GM23248 (cell line): Measurements from ENCODE around the gene DNAH9. TPM values are rescaled to one million over a fixed set of nuclear protein-coding genes. Genes with fewer than 3 reads are reported as not detected.

Experiments
- DNase-seq: peaks from one replicate; pipeline ENCODE4 v3.0.0-alpha.2; 2015
- H2AFZ ChIP-seq: fragments of 200-600 bp; sonication (generic); 2 replicates; pipeline ENCODE4 v1.6.1; 2016; ENCODE audit warnings: antibody characterized with exemption
- H3F3A ChIP-seq: fragments of 200-600 bp; sonication (generic); 2 replicates; pipeline ENCODE4 v1.6.1; 2016; ENCODE audit warnings: mild to moderate bottlenecking, antibody characterized with exemption, mixed run types; ENCODE audit not compliant: insufficient read depth
- H3K27ac ChIP-seq: fragments of 200-600 bp; sonication (generic); 2 replicates; pipeline ENCODE4 v1.5.1; 2016; ENCODE audit warnings: mild to moderate bottlenecking
- H3K27me3 ChIP-seq: fragments of 200-600 bp; sonication (generic); replicated peaks from 2 replicates; pipeline ENCODE4 v1.6.1; 2016; ENCODE audit warnings: mild to moderate bottlenecking; ENCODE audit not compliant: insufficient read depth
- H3K36me3 ChIP-seq: fragments of 200-600 bp; sonication (generic); 2 replicates; pipeline ENCODE4 v1.6.1; 2016; ENCODE audit warnings: low read depth, mild to moderate bottlenecking
- H3K4me1 ChIP-seq: fragments of 200-600 bp; sonication (generic); 2 replicates; pipeline ENCODE4 v1.6.1; 2016; ENCODE audit warnings: mild to moderate bottlenecking; ENCODE audit not compliant: insufficient read depth
- H3K4me2 ChIP-seq: fragments of 200-600 bp; sonication (generic); one replicate; pipeline ENCODE4 v1.6.1; 2016; ENCODE audit warnings: mild to moderate bottlenecking; ENCODE audit not compliant: unreplicated experiment
- H3K4me3 ChIP-seq: fragments of 200-600 bp; sonication (generic); 2 replicates; pipeline ENCODE4 v1.5.1; 2016; ENCODE audit warnings: mild to moderate bottlenecking
- H3K79me2 ChIP-seq: fragments of 200-600 bp; sonication (generic); 2 replicates; pipeline ENCODE4 v1.6.1; 2016; ENCODE audit warnings: mild to moderate bottlenecking; ENCODE audit not compliant: insufficient read depth
- H3K9ac ChIP-seq: fragments of 200-600 bp; sonication (generic); 2 replicates; pipeline ENCODE4 v1.6.1; 2016; ENCODE audit warnings: mild to moderate bottlenecking
- H3K9me2 ChIP-seq: fragments of 200-600 bp; sonication (generic); 2 replicates; pipeline ENCODE4 v1.6.1; 2016; ENCODE audit warnings: mixed run types, mild to moderate bottlenecking, moderate library complexity; ENCODE audit not compliant: insufficient read depth
- H3K9me3 ChIP-seq: fragments of 200-600 bp; sonication (generic); one replicate; pipeline ENCODE4 v1.6.1; 2017; ENCODE audit warnings: low read depth
- H4K20me1 ChIP-seq: fragments of 200-600 bp; sonication (generic); 2 replicates; pipeline ENCODE4 v1.6.0; 2016; ENCODE audit not compliant: insufficient read depth
- EZH2 ChIP-seq: fragments of 200-600 bp; sonication (generic); IDR thresholded peaks from 2 replicates; pipeline ENCODE4 v1.6.1; 2018; ENCODE audit warnings: antibody characterized with exemption, mild to moderate bottlenecking; ENCODE audit not compliant: insufficient read depth, poor library complexity, severe bottlenecking
- EZH2phosphoT487 ChIP-seq: fragments of 200-600 bp; sonication (generic); IDR thresholded peaks from 2 replicates; pipeline ENCODE4 v1.6.1; 2018; ENCODE audit warnings: antibody characterized with exemption, moderate library complexity, mild to moderate bottlenecking, low read depth; ENCODE audit not compliant: insufficient read depth
- WGBS, 2 experiments: methylation state at CpG; one replicate each; pipeline ENCODE4 v1.1.6; 2015 to 2017; ENCODE audit warnings: low lambda C conversion rate in 2 of 2, low coverage in 1 of 2; ENCODE audit errors: missing lambda C conversion rate in 2 of 2; 5-methylcytosine and 5-hydroxymethylcytosine counted together
- in situ Hi-C: fragments of 300-500 bp; cut with MboI; formaldehyde crosslinking; loops from 2 replicates; pipeline ENCODE4 v1.15.0; 2020
- polyA plus RNA-seq: library from polyadenylated mRNA; unstranded; fragments of >200 nt; fragmentation: Nextera tagmentation; extraction: Ambion mirVana; gene quantifications from 2 replicates; pipeline ENCODE4 v1.2.1, GENCODE V29; 2016
- total RNA-seq: library from RNA; depleted of rRNA; stranded (reverse); fragments of >200 nt; shearing (Covaris generic); gene quantifications from 2 replicates; pipeline ENCODE4 v1.2.3, GENCODE V29; 2014

The DNAH9 gene
- total and polyA plus RNA-seq, 2 experiments from 2014 or later, result not detected

DNA sequence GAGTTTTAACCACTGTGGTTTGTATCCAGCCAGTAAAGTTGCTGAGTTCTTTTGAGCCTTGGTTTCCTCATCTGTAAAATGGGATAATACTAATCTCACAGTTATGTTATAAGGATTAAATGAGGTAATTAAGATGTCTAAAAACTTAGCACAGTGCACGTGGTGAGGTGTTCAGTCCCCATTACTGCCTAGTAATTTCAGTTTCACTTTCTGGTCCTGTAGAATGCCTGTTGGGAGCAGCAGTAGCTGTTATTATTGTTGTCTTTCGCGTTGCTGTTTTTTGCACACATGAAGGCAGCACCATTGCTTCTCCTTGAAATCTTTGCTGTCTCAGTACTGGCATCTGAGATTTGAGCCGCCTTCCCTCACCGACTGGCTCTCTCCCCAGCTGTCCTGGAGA is 182.4 kb downstream of the DNAH9 start:
- WGBS, 2 experiments, result 5 to 12% methylated on average over 5 of the region's 5 CpGs
- Histone ChIP-seq H3K4me2 (no peak overlapping the region), H3K36me3 (no peaks in the 10 kb centered on the region), H4K20me1 (no peaks in the 10 kb centered on the region), H3F3A (no peaks in the 10 kb centered on the region), H3K79me2 (no peaks in the 10 kb centered on the region), H3K9ac (no peak overlapping the region), H3K9me3 (no peaks in the 10 kb centered on the region), H2AFZ (no peak overlapping the region), H3K4me1 (no peaks in the 10 kb centered on the region), H3K9me2 (no peaks in the 10 kb centered on the region), H3K4me3 (no peak overlapping the region), H3K27me3 (no peaks in the 10 kb centered on the region), H3K27ac (no peak overlapping the region)
- no peak for TF ChIP-seq EZH2
- TF ChIP-seq EZH2phosphoT487, result no peak
- in situ Hi-C loops, result no loop called here
- DNase-seq, result no peak

DNA sequence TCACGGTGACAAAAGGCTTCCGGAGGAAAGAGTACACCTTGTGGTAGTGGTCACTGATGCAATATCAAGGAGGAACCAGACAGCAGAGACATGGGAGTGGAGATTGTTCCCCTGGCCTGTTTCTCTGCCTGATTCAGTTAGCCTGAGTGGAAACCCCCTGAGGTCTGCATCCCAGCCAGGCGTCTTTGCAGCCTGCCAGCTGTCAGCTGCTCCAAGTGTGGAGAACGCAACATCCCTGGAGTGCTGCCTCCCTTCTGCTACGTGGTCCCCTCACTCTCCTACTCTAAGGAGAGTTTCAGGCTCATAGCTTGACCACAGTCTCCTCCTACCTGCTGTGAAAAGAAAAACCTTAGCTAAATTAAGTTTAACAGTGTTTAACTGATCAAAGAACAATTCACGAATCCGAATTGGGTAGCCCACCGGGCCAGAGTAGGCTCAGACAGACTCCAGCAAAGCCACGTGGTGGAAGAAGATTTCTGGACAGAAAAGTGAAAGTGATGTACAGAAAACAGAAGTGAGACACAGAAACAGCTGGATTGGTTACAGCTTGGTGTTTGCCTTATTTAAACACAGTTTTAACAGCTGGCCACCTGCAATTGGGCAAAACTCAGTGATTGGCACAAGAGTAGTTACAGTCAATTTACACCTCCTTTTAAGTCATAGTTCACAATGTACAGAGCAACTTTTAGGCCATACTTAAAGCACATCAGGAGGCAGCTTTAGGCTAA is 188.6 kb downstream of the DNAH9 start:
- DNase-seq, result no peak
- no peak for TF ChIP-seq EZH2
- TF ChIP-seq EZH2phosphoT487, result no peak
- H3F3A ChIP-seq, result no peaks in the 10 kb centered on the region
- H3K4me2 ChIP-seq, result no peak overlapping the region
- no peaks in the 10 kb centered on the region for H3K4me1 ChIP-seq
- no peaks in the 10 kb centered on the region for H3K9me3 ChIP-seq
- H2AFZ ChIP-seq, result no peak overlapping the region
- no peak overlapping the region for H3K9ac ChIP-seq
- H3K36me3 ChIP-seq, result no peaks in the 10 kb centered on the region
- H3K27ac ChIP-seq, result no peak overlapping the region
- WGBS, 2 experiments, result 27 to 29% methylated on average over 9 of the region's 9 CpGs
- H3K9me2 ChIP-seq, result no peaks in the 10 kb centered on the region
- no peak overlapping the region for H3K4me3 ChIP-seq
- H3K79me2 ChIP-seq, result no peaks in the 10 kb centered on the region
- no peaks in the 10 kb centered on the region for H4K20me1 ChIP-seq
- in situ Hi-C loops, result no loop called here
- H3K27me3 ChIP-seq, result no peaks in the 10 kb centered on the region

DNA sequence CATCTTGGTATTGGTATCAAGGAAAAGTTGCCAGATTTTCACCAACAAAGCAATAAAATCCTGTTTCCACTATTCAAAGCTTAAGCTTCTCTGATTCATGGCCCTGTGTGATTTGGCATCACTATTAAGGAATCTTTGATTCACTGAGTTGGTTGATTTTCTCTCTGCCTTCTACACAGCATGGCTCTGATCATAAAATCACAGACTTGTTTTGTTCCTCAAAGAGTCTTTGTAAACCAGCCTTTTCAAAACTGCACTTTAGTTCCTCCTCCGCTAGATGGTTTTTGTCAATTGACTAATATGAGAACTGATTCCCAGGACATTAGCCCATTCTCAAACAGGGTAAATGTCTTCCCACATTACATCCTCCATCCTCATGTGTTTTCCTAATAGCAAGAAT is 197.6 kb downstream of the DNAH9 start:
- H3K9me3 ChIP-seq, result no peaks in the 10 kb centered on the region

DNA sequence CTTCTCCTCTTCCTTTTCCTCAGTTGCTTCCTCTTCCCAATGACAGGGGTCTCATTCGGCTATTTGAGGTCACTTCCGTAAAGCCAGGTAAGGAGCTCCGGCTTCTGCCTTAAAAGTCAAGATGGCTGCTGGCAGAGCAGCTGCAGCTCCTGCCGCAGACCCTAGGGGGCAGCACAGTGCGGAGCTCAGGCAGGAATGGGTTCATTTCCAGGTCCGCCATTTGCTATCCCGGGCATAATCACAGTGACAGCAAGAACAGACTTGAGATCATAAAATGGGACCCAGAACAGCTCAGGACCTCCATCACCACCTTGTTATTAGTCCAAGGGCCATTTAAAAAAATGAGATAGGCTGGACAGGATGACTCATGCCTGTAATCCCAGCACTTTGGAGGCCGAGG is 199.5 kb downstream of the DNAH9 start:
- no peak overlapping the region for H2AFZ ChIP-seq
- no peak overlapping the region for H3K4me2 ChIP-seq
- in situ Hi-C loops, result no loop called here
- TF ChIP-seq EZH2phosphoT487, result no peak
- no peak for TF ChIP-seq EZH2
- H3K27ac ChIP-seq, result no peak overlapping the region
- no peaks in the 10 kb centered on the region for H3K9me2 ChIP-seq
- no peaks in the 10 kb centered on the region for H4K20me1 ChIP-seq
- H3F3A ChIP-seq, result no peaks in the 10 kb centered on the region
- no peaks in the 10 kb centered on the region for H3K27me3 ChIP-seq
- no peaks in the 10 kb centered on the region for H3K79me2 ChIP-seq
- no peak overlapping the region for H3K9ac ChIP-seq
- no peaks in the 10 kb centered on the region for H3K9me3 ChIP-seq
- DNase-seq, result no peak
- H3K36me3 ChIP-seq, result no peaks in the 10 kb centered on the region
- H3K4me1 ChIP-seq, result no peaks in the 10 kb centered on the region
- WGBS, 2 experiments, result 57 to 58% methylated on average over 8 of the region's 8 CpGs
- no peak overlapping the region for H3K4me3 ChIP-seq

More for the DNA sequence above, 197.6 kb downstream of the DNAH9 start:
- Histone ChIP-seq H3K9ac (no peak overlapping the region), H4K20me1 (no peaks in the 10 kb centered on the region), H3K27ac (no peak overlapping the region), H3K4me1 (no peaks in the 10 kb centered on the region), H3F3A (no peaks in the 10 kb centered on the region), H3K9me2 (no peaks in the 10 kb centered on the region), H3K4me3 (no peak overlapping the region), H3K79me2 (no peaks in the 10 kb centered on the region), H2AFZ (no peak overlapping the region), H3K27me3 (no peaks in the 10 kb centered on the region), H3K4me2 (no peak overlapping the region), H3K36me3 (no peaks in the 10 kb centered on the region)
- in situ Hi-C loops, result no loop called here
- no peak for DNase-seq
- 26% methylated on average over 1 of the region's 1 CpG for WGBS, 2 experiments
- TF ChIP-seq EZH2phosphoT487 (no peak), EZH2 (no peak)
